SIG-M5 treated with dmso at 0.1 percent for 504 hours (cell line): ENCODE data around the gene ITM2A.

Experiments used
- DNase-seq: peaks from one replicate; lab custom pipeline; 2025; ENCODE audit not compliant: unreplicated experiment; lab: John Stamatoyannopoulos, UW

The ITM2A gene

DNA sequence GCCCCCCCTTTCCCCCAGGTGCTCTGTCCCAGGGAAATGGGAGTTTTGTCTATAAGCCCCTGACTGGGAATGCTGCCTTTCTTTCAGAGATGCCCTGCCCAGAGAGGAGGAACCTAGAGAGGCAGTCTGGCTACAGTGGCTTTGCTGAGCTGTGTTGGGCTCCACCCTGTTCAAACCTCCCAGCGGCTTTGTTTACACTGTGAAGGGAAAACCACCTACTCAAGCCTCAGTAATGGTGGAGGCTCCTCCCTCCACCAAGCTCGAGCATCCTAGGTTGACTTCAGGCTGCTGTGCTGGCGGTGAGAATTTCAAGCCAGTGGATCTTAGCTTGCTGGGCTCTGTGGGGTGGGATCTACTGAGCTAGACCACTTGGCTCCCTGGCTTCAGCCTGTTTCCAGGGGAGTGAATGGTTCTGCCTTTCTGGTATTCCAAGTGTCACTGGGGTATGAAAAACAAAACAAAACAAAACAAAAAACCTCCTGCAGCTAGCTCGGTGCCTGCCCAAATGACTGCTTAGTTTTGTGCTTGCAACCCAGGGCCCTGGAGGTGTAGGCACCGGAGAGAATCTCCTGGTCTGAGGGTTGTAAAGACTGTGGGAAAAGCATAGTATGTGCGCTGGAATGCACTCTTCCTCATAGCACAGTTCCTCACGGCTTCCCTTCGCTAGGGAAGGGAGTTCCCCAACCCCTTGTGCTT, 41.7 kb downstream of the ITM2A start:
- DNase-seq, result no peak
